H1 (cell line): ENCODE results near the gene MBD4. TPM values are rescaled to one million over a fixed set of nuclear protein-coding genes. Genes with fewer than 3 reads are reported as not detected.

Source experiments
- ASH2L ChIP-seq: fragments of 200-600, 300-600 bp; sonication (generic); IDR thresholded peaks from one replicate; pipeline ENCODE4 v1.7.1; 2017; ENCODE audit warnings: low read length
- BACH1 ChIP-seq: IDR thresholded peaks from 2 replicates; pipeline ENCODE4 v1.6.1; 2012; ENCODE audit warnings: low read length, improper control_type of control experiment
- CBX5 ChIP-seq: fragments of 300-800, 300-1000 bp; sonication (generic); IDR thresholded peaks from 2 replicates; pipeline ENCODE4 v1.7.1; 2016; ENCODE audit warnings: antibody characterized with exemption, low read length, low read depth
- CHD7 ChIP-seq: fragments of 300-600 bp; sonication (generic); IDR thresholded peaks from 2 replicates; pipeline ENCODE4 v1.7.1; 2012; ENCODE audit warnings: low read length, moderate library complexity, mild to moderate bottlenecking, inconsistent platforms; ENCODE audit not compliant: insufficient replicate concordance
- EGR1 ChIP-seq: IDR thresholded peaks from 2 replicates; pipeline ENCODE4 v1.6.1; 2011; ENCODE audit warnings: low read depth, low read length, borderline replicate concordance
- HDAC2 ChIP-seq, 2 experiments: fragments of 300-600 bp in 1 of 2; sonication (generic) in 1 of 2; IDR thresholded peaks; 2 replicates each; pipeline ENCODE4 v1.6.1; 2011 to 2012; ENCODE audit warnings: low read depth in 2 of 2, low read length in 2 of 2, mild to moderate bottlenecking in 2 of 2, moderate library complexity in 2 of 2, borderline replicate concordance in 1 of 2, inconsistent platforms in 1 of 2
- PHF8 ChIP-seq: fragments of 200-600 bp; sonication (generic); conservative IDR thresholded peaks from 2 replicates; pipeline ENCODE4 v1.7.1; 2012; ENCODE audit warnings: low read depth, mild to moderate bottlenecking, inconsistent platforms, low read length, moderate library complexity
- RBBP5 ChIP-seq: IDR thresholded peaks from 2 replicates; pipeline ENCODE4 v1.7.1; 2012; ENCODE audit warnings: low read depth, mild to moderate bottlenecking, inconsistent platforms, low read length, moderate library complexity, borderline replicate concordance
- RNF2 ChIP-seq: fragments of 200-900, 300-1000 bp; sonication (generic); IDR thresholded peaks from 2 replicates; pipeline ENCODE4 v1.7.1; 2016; ENCODE audit warnings: borderline replicate concordance, low read depth, mild to moderate bottlenecking, antibody characterized with exemption, low read length; ENCODE audit not compliant: poor library complexity, severe bottlenecking; ENCODE audit errors: missing control alignments
- polyA plus RNA-seq, 7 experiments: library from polyadenylated mRNA; depleted of rRNA in 3 of 7; stranded (reverse) in 5 of 7; unstranded in 2 of 7; fragments of >200 nt in 5 of 7; fragments of 200-250 nt in 2 of 7; gene quantifications; 1 replicate in 5 of 7; 2 replicates in 1 of 7; 4 replicates in 1 of 7; pipeline versions ENCODE4 v1.2.1 to v1.2.3, GENCODE V29; 2011 to 2013; ENCODE audit warnings: missing spikeins in 2 of 7, mixed read lengths in 2 of 7
- total RNA-seq: library from RNA; stranded (reverse); fragmentation: NEBNext Ultra II Directional; extraction: Animal tissue kit (Norgen Biotek cat#: 25700); gene quantifications from 2 replicates; pipeline ENCODE4 v1.2.1, GENCODE V29; 2021

MBD4 gene
- total and polyA plus RNA-seq, 2 of the 8 experiments (the other 6 are each of a cell fraction or from before 2014, with no cell fraction given), result 11.2 to 35.8 TPM

- TF ChIP-seq CHD7, result no peak
- TF ChIP-seq ASH2L, result no peak
- no peak for TF ChIP-seq RBBP5
- TF ChIP-seq PHF8, result no peak
- TF ChIP-seq CBX5, result no peak
- TF ChIP-seq EGR1, result no peak
- no peak for TF ChIP-seq BACH1
- no peak for TF ChIP-seq RNF2
- TF ChIP-seq HDAC2 (IDR thresholded peaks at IDR 0.05; ENCODE audit: borderline replicate concordance in 1 of 2, low read depth in 2 of 2, low read length in 2 of 2), result no peak
These were observed 9.7 kb upstream of the MBD4 start (continued) for GRCh38 chr3:129449279-129450115.
